MM.1S (cell line): ENCODE data around the gene SLC5A5.

ENCODE experiments used
- DNase-seq: peaks from one replicate; pipeline ENCODE4 v3.0.0-alpha.2; 2015
- H2AFZ ChIP-seq: fragments of 300-600 bp; sonication (generic); 2 replicates; pipeline ENCODE4 v1.6.0; 2016; ENCODE audit warnings: antibody characterized with exemption, low read length
- H3F3A ChIP-seq: fragments of 300-600 bp; sonication (generic); 2 replicates; pipeline ENCODE4 v1.6.1; 2016; ENCODE audit warnings: mild to moderate bottlenecking, antibody characterized with exemption, low read length, moderate library complexity, mixed read lengths; ENCODE audit not compliant: insufficient read depth
- H3K27ac ChIP-seq: fragments of 300-600 bp; sonication (generic); 2 replicates; pipeline ENCODE4 v1.5.1; 2016; ENCODE audit warnings: mild to moderate bottlenecking, low read length
- H3K27me3 ChIP-seq: fragments of 300-600 bp; sonication (generic); replicated peaks from 2 replicates; pipeline ENCODE4 v1.6.0; 2016; ENCODE audit warnings: low read length; ENCODE audit not compliant: insufficient read depth
- H3K36me3 ChIP-seq: fragments of 300-600 bp; sonication (generic); replicated peaks from 2 replicates; pipeline ENCODE4 v1.6.1; 2016; ENCODE audit warnings: mild to moderate bottlenecking, low read length, mixed read lengths; ENCODE audit not compliant: insufficient read depth
- H3K4me1 ChIP-seq: fragments of 300-600 bp; sonication (generic); 2 replicates; pipeline ENCODE4 v1.6.1; 2016; ENCODE audit warnings: low read length, mixed read lengths
- H3K4me2 ChIP-seq: fragments of 300-600 bp; sonication (generic); 2 replicates; pipeline ENCODE4 v1.6.0; 2016; ENCODE audit warnings: low read depth, low read length
- H3K4me3 ChIP-seq: fragments of 300-600 bp; sonication (generic); 2 replicates; pipeline ENCODE4 v1.5.1; 2016; ENCODE audit warnings: low read length, mixed read lengths
- H3K79me2 ChIP-seq: fragments of 300-600 bp; sonication (generic); 2 replicates; pipeline ENCODE4 v1.6.1; 2016; ENCODE audit warnings: mixed run types, low read length, mixed read lengths
- H3K9ac ChIP-seq: fragments of 300-600 bp; sonication (generic); 2 replicates; pipeline ENCODE4 v1.6.1; 2016; ENCODE audit warnings: low read length, mixed read lengths
- H3K9me2 ChIP-seq: fragments of 300-600 bp; sonication (generic); replicated peaks from 2 replicates; pipeline ENCODE4 v1.6.1; 2016; ENCODE audit warnings: mild to moderate bottlenecking, low read length, mixed read lengths; ENCODE audit not compliant: insufficient read depth
- H3K9me3 ChIP-seq: fragments of 300-600 bp; sonication (generic); replicated peaks from 2 replicates; pipeline ENCODE4 v1.6.1; 2016; ENCODE audit warnings: mild to moderate bottlenecking, low read length, mixed read lengths; ENCODE audit not compliant: insufficient read depth
- H4K20me1 ChIP-seq: fragments of 300-600 bp; sonication (generic); 2 replicates; pipeline ENCODE4 v1.6.1; 2016; ENCODE audit warnings: mild to moderate bottlenecking, low read length, moderate library complexity, mixed read lengths; ENCODE audit not compliant: insufficient read depth
- EZH2 ChIP-seq: fragments of 300-600 bp; sonication (generic); optimal IDR thresholded peaks from 2 replicates; pipeline ENCODE3; 2017; ENCODE audit warnings: low read depth, mild to moderate bottlenecking, antibody characterized with exemption, low read length, mixed read lengths
- EZH2phosphoT487 ChIP-seq: fragments of 300-600 bp; sonication (generic); IDR thresholded peaks from 2 replicates; pipeline ENCODE4 v1.6.1; 2018; ENCODE audit warnings: antibody characterized with exemption, low read length
- TF ChIP-seq, protein P1 (sequence below): fragments of 300-600 bp; sonication (generic); IDR thresholded peaks from 2 replicates; pipeline ENCODE4 v1.5.1; 2016; ENCODE audit warnings: antibody characterized with exemption, low read length, mixed read lengths

SLC5A5 gene

DNA sequence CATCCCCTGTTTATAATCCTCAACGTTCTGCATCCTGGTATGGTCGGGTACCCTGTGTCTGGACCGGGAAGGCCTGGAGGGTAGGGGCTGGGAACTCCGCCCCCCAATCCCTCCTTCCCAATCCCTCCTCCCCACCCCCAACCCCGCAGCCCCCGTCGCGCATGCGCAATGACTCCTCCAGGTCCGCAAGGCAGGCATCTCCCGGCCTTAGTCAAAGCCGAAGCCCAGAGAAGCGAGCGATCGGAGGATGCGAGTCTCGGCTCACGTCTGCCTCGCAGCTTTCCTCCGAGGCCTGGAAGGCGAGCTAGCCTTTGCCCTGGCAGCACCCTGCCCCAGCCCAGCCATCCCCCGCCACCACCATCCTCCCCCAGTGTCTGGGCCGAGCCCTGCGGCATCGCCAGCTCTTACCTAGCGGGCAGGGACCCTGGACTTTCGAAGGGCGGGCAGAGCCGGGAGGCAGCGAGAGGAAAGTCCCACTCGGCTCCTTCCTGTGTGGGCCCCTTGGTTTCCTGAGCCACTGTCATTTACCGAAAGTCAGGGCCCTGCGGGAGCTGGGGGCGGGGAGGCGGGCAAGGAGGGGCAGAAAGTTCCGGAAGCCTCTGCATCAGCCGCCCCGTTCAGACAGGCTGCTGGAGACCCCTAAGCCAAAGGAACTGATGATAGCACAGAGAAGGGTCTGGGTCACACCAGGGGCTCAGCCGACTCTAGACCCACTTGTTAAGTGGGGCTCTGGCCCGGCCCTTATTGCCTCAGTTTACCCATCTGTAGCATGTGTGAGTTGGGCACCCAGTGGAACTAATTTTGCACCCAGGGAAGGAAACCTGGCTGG is 24.0 kb upstream of the SLC5A5 start, which contains the start of gene JAK3:
Gene JAK3 (minus strand): TSS at position 445 of the 829 bp plus-strand sequence. CDS start 3,565 bp downstream, outside the sequence.
- peak within 1 kb of the TSS; percentile 77 for H2AFZ ChIP-seq
- peak within 1 kb of the TSS; percentile 63; the same call in 1 of the 2 replicates for H3K9ac ChIP-seq

DNA sequence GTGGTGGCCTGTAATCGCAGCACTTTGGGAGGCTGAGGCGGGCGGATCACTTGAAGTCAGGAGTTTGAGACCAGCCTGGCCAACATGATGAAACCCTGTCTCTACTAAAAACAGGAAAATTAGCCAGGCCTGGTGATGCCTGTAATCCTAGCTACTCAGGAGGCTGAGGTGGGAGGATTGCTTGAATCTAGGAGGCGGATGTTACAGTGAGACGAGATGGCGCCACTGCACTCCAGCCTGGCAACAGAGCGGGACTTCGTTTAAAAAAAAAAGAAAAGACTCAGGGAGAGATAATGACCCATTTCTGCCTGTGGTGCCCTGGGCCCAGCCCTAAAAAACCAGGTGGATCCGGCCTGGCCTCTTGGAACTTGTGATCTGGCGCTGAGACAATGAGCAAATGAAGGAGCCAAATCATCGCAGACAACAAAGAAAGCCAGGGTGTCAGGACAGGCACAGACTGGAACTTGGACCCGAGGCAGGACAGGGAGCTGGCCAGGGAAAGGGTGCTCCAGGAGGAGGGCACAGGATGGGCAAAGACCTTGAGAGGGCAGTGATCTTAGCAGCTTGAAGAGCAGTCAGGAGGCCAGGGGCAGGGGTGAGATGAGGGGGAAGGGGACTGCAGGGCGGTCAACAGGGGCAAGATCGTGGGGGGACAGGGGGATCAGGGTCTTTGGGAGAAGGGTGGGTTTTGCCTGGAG is 23.0 kb upstream of the SLC5A5 start:
- no peak for TF ChIP-seq EZH2
- TF ChIP-seq, protein P1, sequence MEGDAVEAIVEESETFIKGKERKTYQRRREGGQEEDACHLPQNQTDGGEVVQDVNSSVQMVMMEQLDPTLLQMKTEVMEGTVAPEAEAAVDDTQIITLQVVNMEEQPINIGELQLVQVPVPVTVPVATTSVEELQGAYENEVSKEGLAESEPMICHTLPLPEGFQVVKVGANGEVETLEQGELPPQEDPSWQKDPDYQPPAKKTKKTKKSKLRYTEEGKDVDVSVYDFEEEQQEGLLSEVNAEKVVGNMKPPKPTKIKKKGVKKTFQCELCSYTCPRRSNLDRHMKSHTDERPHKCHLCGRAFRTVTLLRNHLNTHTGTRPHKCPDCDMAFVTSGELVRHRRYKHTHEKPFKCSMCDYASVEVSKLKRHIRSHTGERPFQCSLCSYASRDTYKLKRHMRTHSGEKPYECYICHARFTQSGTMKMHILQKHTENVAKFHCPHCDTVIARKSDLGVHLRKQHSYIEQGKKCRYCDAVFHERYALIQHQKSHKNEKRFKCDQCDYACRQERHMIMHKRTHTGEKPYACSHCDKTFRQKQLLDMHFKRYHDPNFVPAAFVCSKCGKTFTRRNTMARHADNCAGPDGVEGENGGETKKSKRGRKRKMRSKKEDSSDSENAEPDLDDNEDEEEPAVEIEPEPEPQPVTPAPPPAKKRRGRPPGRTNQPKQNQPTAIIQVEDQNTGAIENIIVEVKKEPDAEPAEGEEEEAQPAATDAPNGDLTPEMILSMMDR, result no peak
- no peak for TF ChIP-seq EZH2phosphoT487
- Histone ChIP-seq H2AFZ (no peak overlapping the region), H3K27ac (no peak overlapping the region), H3K27me3 (no peaks in the 10 kb centered on the region), H3K4me2 (no peak overlapping the region), H4K20me1 (no peaks in the 10 kb centered on the region), H3K36me3 (no peaks in the 10 kb centered on the region), H3K9me2 (no peaks in the 10 kb centered on the region), H3K4me3 (no peak overlapping the region), H3K9me3 (no peaks in the 10 kb centered on the region), H3K79me2 (no peaks in the 10 kb centered on the region), H3F3A (peaks cover 6% of the 10 kb centered on the region; the same call in 1 of the 2 replicates), H3K4me1 (peaks cover 14% of the 10 kb centered on the region), H3K9ac (no peak overlapping the region)
- DNase-seq, result no peak

More for the DNA sequence above, 24.0 kb upstream of the SLC5A5 start, which contains the start of gene JAK3:
- H3K9me3 ChIP-seq, result no peaks in the 10 kb centered on the region
- H3K4me1 ChIP-seq, result peaks cover 14% of the 10 kb centered on the region
- H3K27me3 ChIP-seq, result no peaks in the 10 kb centered on the region
- H3F3A ChIP-seq, result peaks cover 6% of the 10 kb centered on the region; the same call in 1 of the 2 replicates
- H3K4me3 ChIP-seq, result peak within 1 kb of the TSS; percentile 60
- DNase-seq, result peak; percentile 67
- peak within 1 kb of the TSS; percentile 86; the same call in 1 of the 2 replicates for H3K4me2 ChIP-seq
- H3K79me2 ChIP-seq, result no peaks in the 10 kb centered on the region
- H3K36me3 ChIP-seq, result no peaks in the 10 kb centered on the region
- peak within 1 kb of the TSS; percentile 71; the same call in 1 of the 2 replicates for H3K27ac ChIP-seq
- TF ChIP-seq, protein P1, result no peak
- TF ChIP-seq EZH2 (no peak), EZH2phosphoT487 (no peak)
- no peaks in the 10 kb centered on the region for H3K9me2 ChIP-seq
- no peaks in the 10 kb centered on the region for H4K20me1 ChIP-seq

DNA sequence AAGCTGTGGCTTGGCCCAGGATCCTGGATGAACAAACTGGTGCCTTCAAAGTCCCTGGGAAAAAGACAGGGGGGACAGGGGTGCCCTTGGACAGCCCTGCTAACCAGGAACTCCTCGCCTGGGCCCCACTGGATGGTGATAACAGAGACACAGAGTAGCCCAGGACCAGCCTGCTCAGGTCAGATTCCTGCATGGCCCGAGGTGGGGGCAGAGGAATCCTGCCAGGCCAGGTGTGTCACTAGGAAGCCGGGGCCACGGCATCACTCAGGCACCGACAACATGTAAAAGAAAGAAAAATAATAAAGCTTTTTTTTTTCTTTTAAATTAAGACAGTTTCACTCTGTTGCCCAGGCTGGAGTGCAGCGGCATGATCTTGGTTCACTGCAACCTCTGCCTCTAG is 17.7 kb upstream of the SLC5A5 start:
- Histone ChIP-seq H3K4me1 (peaks cover 11% of the 10 kb centered on the region), H3K79me2 (no peaks in the 10 kb centered on the region), H3K27me3 (peaks cover 8% of the 10 kb centered on the region; the same call in 1 of the 2 replicates), H2AFZ (no peak overlapping the region), H3K9ac (no peak overlapping the region), H3K4me2 (no peak overlapping the region), H3K9me2 (no peaks in the 10 kb centered on the region), H3K4me3 (no peak overlapping the region), H3K27ac (no peak overlapping the region), H4K20me1 (no peaks in the 10 kb centered on the region), H3K9me3 (no peaks in the 10 kb centered on the region), H3F3A (no peaks in the 10 kb centered on the region; the same call in 1 of the 2 replicates), H3K36me3 (no peaks in the 10 kb centered on the region)
- TF ChIP-seq, protein P1, result no peak
- no peak for TF ChIP-seq EZH2phosphoT487
- no peak for TF ChIP-seq EZH2
- no peak for DNase-seq
